Transverse colon (tissue), 4 donors: ENCODE results near the gene IGF2BP3. TPM values are rescaled to one million over a fixed set of nuclear protein-coding genes. Genes with fewer than 3 reads are reported as not detected.

ENCODE experiments used
- DNase-seq: peaks from one replicate; pipeline ENCODE4 v3.0.0-alpha.2; 2019
- H3K27ac ChIP-seq, 4 donors: fragments of 200-600 bp; sonication (generic); 2 replicates each; pipeline ENCODE4 v1.5.1; 2016 to 2018; ENCODE audit warnings: inconsistent platforms in 4 of 4
- H3K27me3 ChIP-seq: fragments of 200-600 bp; sonication (generic); 2 replicates; pipeline ENCODE4 v1.5.1; 2017; ENCODE audit warnings: inconsistent platforms
- H3K36me3 ChIP-seq, 4 donors: fragments of 200-600 bp; sonication (generic); 2 replicates each; pipeline ENCODE4 v1.5.1; 2017 to 2019; ENCODE audit warnings: inconsistent platforms in 4 of 4
- H3K4me1 ChIP-seq, 4 donors: fragments of 200-600 bp; sonication (generic); 2 replicates each; pipeline ENCODE4 v1.5.1; 2017 to 2020; ENCODE audit warnings: inconsistent platforms in 4 of 4
- H3K4me3 ChIP-seq, 4 donors: fragments of 200-600 bp; sonication (generic); 1 replicate in 1 of 4; 2 replicates in 3 of 4; pipeline versions ENCODE4 v1.5.1 to v1.6.1; 2017 to 2019; ENCODE audit warnings: inconsistent platforms in 4 of 4
- H3K9me3 ChIP-seq, 2 donors: fragments of 200-600 bp; sonication (generic); 2 replicates each; pipeline ENCODE4 v1.5.1; 2017 to 2019; ENCODE audit warnings: inconsistent platforms in 2 of 2
- EP300 ChIP-seq: sonication (generic); formaldehyde crosslinking; IDR thresholded peaks from one replicate; pipeline ENCODE4 v1.6.1; 2017; ENCODE audit warnings: antibody characterized with exemption, low read depth
- POLR2A ChIP-seq: fragments of 450-650 bp; IDR thresholded peaks from one replicate; pipeline ENCODE4 v1.6.1; 2016; ENCODE audit warnings: antibody characterized with exemption, mild to moderate bottlenecking, moderate library complexity
- POLR2AphosphoS5 ChIP-seq, 3 donors: sonication (generic); formaldehyde crosslinking; IDR thresholded peaks; one replicate each; pipeline ENCODE4 v1.6.1; 2016; ENCODE audit warnings: antibody characterized with exemption in 3 of 3
- WGBS, 2 donors: methylation state at CpG; one replicate each; pipeline ENCODE4 v1.1.5; 2018; ENCODE audit warnings: low coverage in 1 of 2; 5-methylcytosine and 5-hydroxymethylcytosine counted together
- in situ Hi-C, 4 donors: fragments of 200-750 bp; cut with MboI; loops; one replicate each; pipeline versions ENCODE4 v1.15.0 to v1.15.1; 2017; ENCODE audit warnings: low sequenced_read_pairs in 3 of 4, low pct_ligation_motif_present in 1 of 4, low pct_unique_long_range_greater_than_20kb in 1 of 4
- intact Hi-C: fragments of 100-400 bp; cut with DNase I; formaldehyde crosslinking; loops from one replicate; pipeline ENCODE4 v1.15.1; 2023; ENCODE audit warnings: low total_unique reads
- total RNA-seq, 4 donors: library from RNA; depleted of rRNA; stranded (reverse); fragments of >200 nt; gene quantifications; one replicate each; pipeline ENCODE4 v1.1.0, GENCODE V29; 2016
- TF ChIP-seq, protein P1 (sequence below), 5 experiments: fragments of 200-600 bp in 3 of 5; fragments of 450-650 bp in 2 of 5; sonication (generic) in 3 of 5; IDR thresholded peaks; 1 replicate in 2 of 5; 2 replicates in 3 of 5; pipeline ENCODE4 v1.5.1; 2016 to 2017; ENCODE audit warnings: antibody characterized with exemption in 5 of 5, inconsistent platforms in 3 of 5, mild to moderate bottlenecking in 2 of 5, moderate library complexity in 1 of 5

The IGF2BP3 gene
- total RNA-seq, 4 donors from 2014 or later, result 0.41 to 0.64 TPM; not detected in 2

DNA sequence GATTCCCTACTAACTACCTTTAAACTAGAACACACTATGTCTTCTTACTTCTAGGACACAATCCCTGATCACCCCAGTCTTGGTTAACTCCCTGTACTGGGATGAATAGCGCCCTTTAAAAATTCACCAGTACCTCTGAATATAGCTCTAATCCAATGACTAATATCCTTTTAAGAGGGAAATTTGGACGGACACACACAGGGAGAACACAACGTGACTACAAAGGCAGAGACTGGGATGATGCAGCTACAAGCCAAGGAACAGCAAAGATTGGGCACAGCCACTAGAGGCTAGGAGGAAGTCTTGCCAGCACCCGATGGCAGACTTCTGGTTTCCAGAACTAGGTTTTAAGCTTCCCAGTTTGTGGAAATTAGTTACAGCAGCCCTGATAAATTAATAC, 89.7 kb downstream of the IGF2BP3 start:
- DNase-seq, result no peak
- H3K27me3 ChIP-seq, result no peaks in the 10 kb centered on the region
- H3K4me1 ChIP-seq, result no peaks in the 10 kb centered on the region
- intact Hi-C loops (no loop called here), in situ Hi-C loops (no loop called here)
- H3K27ac ChIP-seq, result no peak overlapping the region
- no peaks in the 10 kb centered on the region for H3K9me3 ChIP-seq
- no peak overlapping the region for H3K4me3 ChIP-seq
- TF ChIP-seq POLR2AphosphoS5 (IDR thresholded peaks at IDR 0.05) (no peak), POLR2A (no peak), EP300 (no peak)
- TF ChIP-seq, protein P1, sequence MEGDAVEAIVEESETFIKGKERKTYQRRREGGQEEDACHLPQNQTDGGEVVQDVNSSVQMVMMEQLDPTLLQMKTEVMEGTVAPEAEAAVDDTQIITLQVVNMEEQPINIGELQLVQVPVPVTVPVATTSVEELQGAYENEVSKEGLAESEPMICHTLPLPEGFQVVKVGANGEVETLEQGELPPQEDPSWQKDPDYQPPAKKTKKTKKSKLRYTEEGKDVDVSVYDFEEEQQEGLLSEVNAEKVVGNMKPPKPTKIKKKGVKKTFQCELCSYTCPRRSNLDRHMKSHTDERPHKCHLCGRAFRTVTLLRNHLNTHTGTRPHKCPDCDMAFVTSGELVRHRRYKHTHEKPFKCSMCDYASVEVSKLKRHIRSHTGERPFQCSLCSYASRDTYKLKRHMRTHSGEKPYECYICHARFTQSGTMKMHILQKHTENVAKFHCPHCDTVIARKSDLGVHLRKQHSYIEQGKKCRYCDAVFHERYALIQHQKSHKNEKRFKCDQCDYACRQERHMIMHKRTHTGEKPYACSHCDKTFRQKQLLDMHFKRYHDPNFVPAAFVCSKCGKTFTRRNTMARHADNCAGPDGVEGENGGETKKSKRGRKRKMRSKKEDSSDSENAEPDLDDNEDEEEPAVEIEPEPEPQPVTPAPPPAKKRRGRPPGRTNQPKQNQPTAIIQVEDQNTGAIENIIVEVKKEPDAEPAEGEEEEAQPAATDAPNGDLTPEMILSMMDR (IDR thresholded peaks at IDR 0.05), result no peak
- WGBS, 2 donors, result 90 to 94% methylated on average over 4 of the region's 4 CpGs
- H3K36me3 ChIP-seq, result no peaks in the 10 kb centered on the region

DNA sequence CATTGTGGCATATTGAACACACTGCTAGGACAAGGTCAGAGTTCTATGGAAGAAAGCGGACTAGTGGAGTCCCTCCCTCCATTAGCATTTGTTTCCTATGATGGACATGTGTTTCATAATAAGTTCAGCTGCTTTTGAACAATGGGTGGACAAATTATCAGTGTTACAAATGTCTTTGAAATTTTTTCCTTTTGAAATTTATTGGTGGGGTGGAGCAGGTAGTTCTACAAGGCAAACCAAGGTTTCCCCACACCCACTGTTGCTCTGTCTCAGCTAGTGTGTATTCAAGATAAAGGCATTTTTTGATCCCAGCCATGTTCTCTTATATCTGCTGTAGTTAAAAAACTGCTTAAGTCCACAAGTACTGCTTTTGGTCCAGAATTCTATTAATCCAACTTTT, 91.3 kb downstream of the IGF2BP3 start:
- Histone ChIP-seq H3K27ac (no peak overlapping the region), H3K36me3 (no peaks in the 10 kb centered on the region), H3K4me1 (no peaks in the 10 kb centered on the region), H3K27me3 (no peaks in the 10 kb centered on the region), H3K4me3 (no peak overlapping the region), H3K9me3 (no peaks in the 10 kb centered on the region)
- intact Hi-C loops, result no loop called here
- in situ Hi-C loops, result no loop called here
- 100% methylated on average over 1 of the region's 1 CpG for WGBS, 2 donors
- TF ChIP-seq POLR2AphosphoS5 (IDR thresholded peaks at IDR 0.05), result no peak
- no peak for TF ChIP-seq EP300
- TF ChIP-seq, protein P1 (IDR thresholded peaks at IDR 0.05), result no peak
- no peak for TF ChIP-seq POLR2A
- no peak for DNase-seq

DNA sequence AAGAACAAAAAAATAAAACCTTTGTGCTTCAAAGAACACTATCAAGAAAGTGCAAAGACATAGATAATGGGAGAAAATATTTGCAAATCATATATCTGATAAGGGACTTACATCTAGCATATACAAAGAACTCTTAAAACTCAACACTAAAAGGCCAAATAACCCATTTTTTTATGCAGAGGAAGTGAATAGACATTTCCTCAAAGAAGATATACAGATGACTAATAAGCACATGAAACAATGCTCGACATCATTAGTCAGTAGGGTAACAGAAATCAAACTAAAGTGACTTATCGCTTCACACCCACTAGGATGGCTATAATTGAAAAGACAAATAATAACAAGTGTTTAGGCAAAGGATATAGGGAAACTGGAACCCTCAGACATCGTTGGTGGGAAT, 93.2 kb downstream of the IGF2BP3 start:
- 50 to 68% methylated on average over 2 to 3 of the region's 3 CpGs for WGBS, 2 donors
- in situ Hi-C loops, result no loop called here
- intact Hi-C loops, result no loop called here

DNA sequence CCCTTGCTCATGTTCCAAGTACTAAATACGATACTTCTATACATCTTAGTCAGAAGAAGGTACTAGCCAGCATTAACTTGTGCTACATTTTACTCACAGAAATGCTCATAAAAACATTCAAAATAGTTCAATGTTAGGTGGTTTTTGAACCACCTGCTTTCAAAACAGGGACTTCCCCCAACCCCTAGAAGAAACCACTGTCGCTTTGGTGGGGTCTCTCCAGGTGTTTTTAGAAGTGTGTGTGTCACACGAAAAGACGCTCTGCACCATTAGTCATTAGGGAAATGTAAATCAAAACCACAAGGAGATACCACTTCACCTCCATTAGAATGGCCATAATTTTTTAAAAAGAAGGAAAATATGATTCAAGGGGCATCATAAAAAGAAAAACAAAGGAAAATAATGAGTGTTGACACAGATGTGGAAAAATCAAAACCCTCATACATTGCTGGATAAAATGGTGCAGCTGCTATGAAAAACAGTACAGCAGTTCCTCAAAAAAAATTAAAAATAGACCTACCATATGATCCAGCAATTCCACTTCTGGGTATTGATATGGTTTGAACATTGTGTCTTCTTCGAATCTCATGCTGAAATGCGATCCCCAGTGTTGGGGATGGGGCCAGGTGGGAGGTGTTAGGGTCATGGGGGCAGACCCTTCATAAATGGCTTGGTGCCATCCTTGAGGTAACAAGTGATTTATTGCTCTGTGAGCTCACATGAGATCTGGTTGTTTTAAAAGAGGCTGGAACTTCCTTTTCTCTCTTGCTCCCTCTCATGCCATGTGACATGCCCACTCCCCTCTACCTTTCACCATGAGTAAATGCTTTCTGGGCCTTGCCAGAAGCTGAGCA, 96.9 kb downstream of the IGF2BP3 start:
- H3K9me3 ChIP-seq, result no peaks in the 10 kb centered on the region
- TF ChIP-seq EP300, result no peak
- TF ChIP-seq POLR2AphosphoS5 (IDR thresholded peaks at IDR 0.05), result no peak
- TF ChIP-seq, protein P1 (IDR thresholded peaks at IDR 0.05), result no peak
- no peak for TF ChIP-seq POLR2A
- H3K36me3 ChIP-seq, result no peaks in the 10 kb centered on the region
- no peak for DNase-seq
- in situ Hi-C loops, result no loop called here
- no peaks in the 10 kb centered on the region for H3K4me1 ChIP-seq
- H3K27me3 ChIP-seq, result no peaks in the 10 kb centered on the region
- no peak overlapping the region for H3K27ac ChIP-seq
- WGBS, 2 donors, result 69 to 77% methylated on average over 3 to 6 of the region's 6 CpGs
- no peak overlapping the region for H3K4me3 ChIP-seq
- intact Hi-C loops, result no loop called here

More for the DNA sequence above, 93.2 kb downstream of the IGF2BP3 start:
- Histone ChIP-seq H3K36me3 (no peaks in the 10 kb centered on the region), H3K9me3 (no peaks in the 10 kb centered on the region), H3K4me3 (no peak overlapping the region), H3K4me1 (no peaks in the 10 kb centered on the region), H3K27ac (no peak overlapping the region), H3K27me3 (no peaks in the 10 kb centered on the region)
- no peak for DNase-seq
- TF ChIP-seq POLR2A (no peak), EP300 (no peak), POLR2AphosphoS5 (IDR thresholded peaks at IDR 0.05) (no peak)
- TF ChIP-seq, protein P1 (IDR thresholded peaks at IDR 0.05), result no peak
